Mucosa of descending colon (tissue), 3 donors: ENCODE results near the gene RELT. TPM values are rescaled to one million over a fixed set of nuclear protein-coding genes. Genes with fewer than 3 reads are reported as not detected.
A peak's percentile ranks its signal among the peaks of the same experiment; 100 is the strongest.

Experiments
- ATAC-seq: fragments of 200-7000 bp; cut with Tn5 transposase; one replicate; pipeline ENCODE4 v1.9.1; 2020; ENCODE audit warnings: mild to moderate bottlenecking, moderate library complexity
- DNase-seq, 3 donors: peaks; one replicate each; pipeline ENCODE4 v3.0.0-alpha.2; 2020
- H3K36me3 ChIP-seq: fragments of 200-600 bp; one replicate; pipeline ENCODE4 v1.8.0; 2021; ENCODE audit warnings: low read depth, mild to moderate bottlenecking
- H3K4me1 ChIP-seq: fragments of 200-600 bp; one replicate; pipeline ENCODE4 v1.8.0; 2021; ENCODE audit warnings: low read depth, mild to moderate bottlenecking
- H3K4me3 ChIP-seq: fragments of 200-600 bp; one replicate; pipeline ENCODE4 v1.8.0; 2021; ENCODE audit warnings: mild to moderate bottlenecking
- H3K9me3 ChIP-seq: fragments of 200-600 bp; one replicate; pipeline ENCODE4 v1.8.0; 2021; ENCODE audit warnings: mild to moderate bottlenecking
- CTCF ChIP-seq: fragments of 200-600 bp; IDR thresholded peaks from one replicate; pipeline ENCODE4 v1.8.0; 2022; ENCODE audit warnings: antibody characterized with exemption, mild to moderate bottlenecking
- intact Hi-C, 2 donors: fragments of 100-400 bp; cut with DNase I in 1 of 2; cut with micrococcal nuclease in 1 of 2; formaldehyde crosslinking; loops; one replicate each; pipeline versions ENCODE4 v1.11.0 to v1.11.1; 2022; cut with DNase I, micrococcal nuclease
- total RNA-seq, 3 donors: library from RNA; stranded (reverse); fragmentation: NEBNext Ultra II Directional in 2 of 3; extraction: Animal tissue kit (Norgen Biotek cat#: 25700) in 2 of 3; gene quantifications; one replicate each; pipeline versions ENCODE4 v1.2.1 to v1.2.4, GENCODE V29; 2021 to 2023
- donor health status: DM: no; HTN: no; CAD: no; lungs with moderate emphysema.
- donor health status: DM: no; HTN: no; CAD: no.
- donor health status: DM: no; HTN: yes; CAD: no.

Gene RELT
- total RNA-seq, 3 donors from 2014 or later = 2.3 to 4.7 (median 4.4) TPM

DNA sequence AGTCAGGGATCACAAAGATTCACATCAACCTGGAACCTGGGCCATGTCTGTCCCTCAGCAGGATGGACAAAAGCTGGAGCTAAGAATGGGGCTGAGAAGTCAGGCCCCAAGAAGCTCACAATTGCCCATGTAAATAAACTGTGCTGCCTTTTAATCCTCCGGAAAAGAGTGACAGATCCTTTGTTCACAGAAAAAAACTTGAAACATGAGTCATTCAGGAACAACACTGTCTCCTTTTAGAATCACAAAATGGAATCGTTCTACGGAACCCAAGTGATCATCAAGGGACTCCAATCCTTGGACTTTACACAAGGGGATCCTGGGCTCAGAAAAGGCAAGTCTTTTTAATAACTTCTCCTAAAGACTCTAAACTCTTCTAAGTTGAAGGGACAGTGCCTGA lies 36.1 kb downstream of the RELT start:
- Histone ChIP-seq H3K9me3 (no peaks in the 10 kb centered on the region), H3K4me1 (no peaks in the 10 kb centered on the region), H3K4me3 (no peak overlapping the region), H3K36me3 (no peaks in the 10 kb centered on the region)
- intact Hi-C loops = no loop called here
- ATAC-seq = no peak
- TF ChIP-seq CTCF = no peak
- DNase-seq = no peak

GRCh38 chr11:73413256-73413655 lies 37.1 kb downstream of the RELT start:
- Histone ChIP-seq H3K36me3 (no peaks in the 10 kb centered on the region), H3K4me3 (no peak overlapping the region), H3K4me1 (no peaks in the 10 kb centered on the region), H3K9me3 (no peaks in the 10 kb centered on the region)
- no peak for TF ChIP-seq CTCF
- DNase-seq (no peak), ATAC-seq (no peak)
- intact Hi-C loops = no loop called here

DNA sequence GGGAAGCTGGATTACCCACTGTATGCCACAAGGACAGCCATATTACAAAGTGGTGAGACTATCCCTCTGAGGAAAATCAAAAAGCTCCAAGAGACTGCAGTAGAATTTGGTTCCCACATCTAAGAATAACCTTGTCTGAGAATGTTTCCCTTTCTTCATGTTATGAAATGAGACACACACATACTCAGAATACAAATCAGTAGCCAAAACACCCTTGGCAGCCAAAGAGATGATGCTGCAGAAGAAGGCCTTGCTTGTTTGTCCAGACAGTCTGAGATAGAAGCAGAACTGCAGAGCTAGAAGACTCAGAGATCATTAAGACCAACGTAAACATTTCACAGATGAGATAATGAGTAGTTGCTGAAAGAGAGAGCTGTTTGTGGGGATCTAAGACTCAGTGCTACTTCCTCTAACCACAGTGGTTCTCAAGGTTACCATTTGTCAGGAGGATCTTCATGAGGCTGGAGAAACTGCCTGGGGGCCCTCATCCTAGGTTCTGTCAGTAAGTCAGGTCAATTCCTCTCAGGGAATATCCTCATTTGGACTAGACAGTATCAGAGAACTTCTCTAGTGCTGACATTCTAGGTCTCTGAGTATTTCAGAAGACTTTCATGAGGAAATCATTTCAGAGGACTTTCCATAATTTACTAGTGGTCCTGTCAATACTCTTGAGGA lies 38.9 kb downstream of the RELT start:
- ATAC-seq (peak; percentile 28), DNase-seq (no peak)
- no peak for TF ChIP-seq CTCF
- H3K9me3 ChIP-seq = no peaks in the 10 kb centered on the region
- H3K4me3 ChIP-seq = no peak overlapping the region
- no peaks in the 10 kb centered on the region for H3K36me3 ChIP-seq
- no peaks in the 10 kb centered on the region for H3K4me1 ChIP-seq
- intact Hi-C loops = no loop called here

GRCh38 chr11:73415854-73416615 lies 39.8 kb downstream of the RELT start:
- Histone ChIP-seq H3K4me1 (no peaks in the 10 kb centered on the region), H3K9me3 (no peaks in the 10 kb centered on the region), H3K36me3 (no peaks in the 10 kb centered on the region), H3K4me3 (no peak overlapping the region)
- no peak for TF ChIP-seq CTCF
- intact Hi-C loops = no loop called here
- DNase-seq (no peak), ATAC-seq (no peak)

GRCh38 chr11:73416786-73417185 lies 40.6 kb downstream of the RELT start:
- ATAC-seq (no peak), DNase-seq (no peak)
- H3K4me3 ChIP-seq = no peak overlapping the region
- intact Hi-C loops = no loop called here
- TF ChIP-seq CTCF = no peak
- no peaks in the 10 kb centered on the region for H3K36me3 ChIP-seq
- H3K9me3 ChIP-seq = no peaks in the 10 kb centered on the region
- H3K4me1 ChIP-seq = no peaks in the 10 kb centered on the region
